A673 (cell line): ENCODE measurements around the gene CD40. TPM values are rescaled to one million over a fixed set of nuclear protein-coding genes. Genes with fewer than 3 reads are reported as not detected.
A peak's percentile ranks its signal among the peaks of the same experiment; 100 is the strongest.

ENCODE experiments used
- BruUV-seq: library from RNA; stranded (reverse); fragments of 400-500 nt; replicated peaks from 2 replicates; lab custom pipeline; 2021; lab: Mats Ljungman, UMichigan
- CTCF ChIA-PET: fragments of 300-600 bp; sonication (Branson Sonifier 250); formaldehyde crosslinking; loops from one replicate; lab custom pipeline; 2022; ENCODE audit warnings: antibody characterized with exemption; lab: Charles Lee
- POLR2A ChIA-PET: fragments of 300-600 bp; sonication (Branson Sonifier 250); formaldehyde crosslinking; loops from one replicate; lab custom pipeline; 2022; ENCODE audit warnings: antibody characterized with exemption; ENCODE audit not compliant: low non-redundant PET; lab: Charles Lee
- DNase-seq: peaks from one replicate; pipeline ENCODE4 v3.0.0-alpha.2; 2015; ENCODE audit warnings: low spot score
- H3K27ac ChIP-seq: fragments of 200-600 bp; sonication (generic); 2 replicates; pipeline ENCODE4 v1.5.1; 2016; ENCODE audit warnings: mixed run types, low read depth, mild to moderate bottlenecking, mixed read lengths, antibody characterized with exemption, low read length; ENCODE audit not compliant: poor library complexity, severe bottlenecking
- H3K27me3 ChIP-seq: fragments of 200-600 bp; sonication (generic); replicated peaks from 2 replicates; pipeline ENCODE4 v1.6.1; 2017; ENCODE audit warnings: mixed run types, low read depth, mild to moderate bottlenecking, mixed read lengths, antibody characterized with exemption, low read length; ENCODE audit not compliant: insufficient read depth, poor library complexity
- H3K36me3 ChIP-seq: fragments of 200-600 bp; sonication (generic); 2 replicates; pipeline ENCODE4 v1.6.1; 2016; ENCODE audit warnings: mixed run types, mild to moderate bottlenecking, mixed read lengths, antibody characterized with exemption, low read length; ENCODE audit not compliant: insufficient read depth, poor library complexity, severe bottlenecking
- H3K4me1 ChIP-seq: fragments of 200-600 bp; sonication (generic); 2 replicates; pipeline ENCODE4 v1.6.1; 2017; ENCODE audit warnings: mixed run types, mild to moderate bottlenecking, mixed read lengths, antibody characterized with exemption, low read length; ENCODE audit not compliant: insufficient read depth, poor library complexity, severe bottlenecking
- H3K4me3 ChIP-seq: fragments of 200-600 bp; sonication (generic); 2 replicates; pipeline ENCODE4 v1.5.1; 2016; ENCODE audit warnings: low read depth, mixed run types, mild to moderate bottlenecking, mixed read lengths, low read length; ENCODE audit not compliant: poor library complexity, severe bottlenecking
- H3K9me3 ChIP-seq: fragments of 200-600 bp; sonication (generic); 2 replicates; pipeline ENCODE4 v1.6.1; 2016; ENCODE audit warnings: mixed run types, low read depth, mild to moderate bottlenecking, mixed read lengths, antibody characterized with exemption, low read length; ENCODE audit not compliant: poor library complexity, severe bottlenecking
- EZH2 ChIP-seq: fragments of 200-600 bp; sonication (generic); IDR thresholded peaks from 2 replicates; pipeline ENCODE4 v1.6.1; 2017; ENCODE audit warnings: borderline replicate concordance, low read depth, mild to moderate bottlenecking, mixed read lengths, antibody characterized with exemption, low read length; ENCODE audit not compliant: poor library complexity, severe bottlenecking
- intact Hi-C: fragments of 100-400 bp; cut with micrococcal nuclease; formaldehyde crosslinking; loops from one replicate; pipeline ENCODE4 v1.10.0; 2022; ENCODE audit not compliant: unreplicated experiment
- total RNA-seq: library from RNA; stranded (reverse); gene quantifications from 2 replicates; pipeline ENCODE4 v1.2.3, GENCODE V29; 2021
- TF ChIP-seq, protein P1 (sequence below): fragments of 300-800, 200-600 bp; sonication (generic); conservative IDR thresholded peaks from 2 replicates; pipeline ENCODE4 v1.5.1; 2017; ENCODE audit warnings: low read depth, mild to moderate bottlenecking, antibody characterized with exemption, low read length, moderate library complexity, mixed read lengths

CD40 gene
- total RNA-seq, 1 experiment from 2014 or later = 16.3 TPM

- Histone ChIP-seq H3K27me3 (no peaks in the 10 kb centered on the region), H3K4me3 (peak overlapping the region; percentile 55), H3K36me3 (peaks cover 9% of the 10 kb centered on the region), H3K9me3 (no peaks in the 10 kb centered on the region), H3K4me1 (peaks cover 9% of the 10 kb centered on the region), H3K27ac (no peak overlapping the region)
- TF ChIP-seq, protein P1, sequence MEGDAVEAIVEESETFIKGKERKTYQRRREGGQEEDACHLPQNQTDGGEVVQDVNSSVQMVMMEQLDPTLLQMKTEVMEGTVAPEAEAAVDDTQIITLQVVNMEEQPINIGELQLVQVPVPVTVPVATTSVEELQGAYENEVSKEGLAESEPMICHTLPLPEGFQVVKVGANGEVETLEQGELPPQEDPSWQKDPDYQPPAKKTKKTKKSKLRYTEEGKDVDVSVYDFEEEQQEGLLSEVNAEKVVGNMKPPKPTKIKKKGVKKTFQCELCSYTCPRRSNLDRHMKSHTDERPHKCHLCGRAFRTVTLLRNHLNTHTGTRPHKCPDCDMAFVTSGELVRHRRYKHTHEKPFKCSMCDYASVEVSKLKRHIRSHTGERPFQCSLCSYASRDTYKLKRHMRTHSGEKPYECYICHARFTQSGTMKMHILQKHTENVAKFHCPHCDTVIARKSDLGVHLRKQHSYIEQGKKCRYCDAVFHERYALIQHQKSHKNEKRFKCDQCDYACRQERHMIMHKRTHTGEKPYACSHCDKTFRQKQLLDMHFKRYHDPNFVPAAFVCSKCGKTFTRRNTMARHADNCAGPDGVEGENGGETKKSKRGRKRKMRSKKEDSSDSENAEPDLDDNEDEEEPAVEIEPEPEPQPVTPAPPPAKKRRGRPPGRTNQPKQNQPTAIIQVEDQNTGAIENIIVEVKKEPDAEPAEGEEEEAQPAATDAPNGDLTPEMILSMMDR = no peak
- TF ChIP-seq EZH2 = no peak
- no peak for DNase-seq
- BruUV-seq = TSS peak; percentile 66
- POLR2A ChIA-PET = no interaction called here
- intact Hi-C loops = loop anchor here (10.0 kb wide), 1 partner anchor 55 kb away; no protein-coding TSS in a partner anchor
- CTCF ChIA-PET = no interaction called here
Measured at GRCh38 chr20:46119547-46119946, 1.4 kb downstream of the CD40 start.

DNA sequence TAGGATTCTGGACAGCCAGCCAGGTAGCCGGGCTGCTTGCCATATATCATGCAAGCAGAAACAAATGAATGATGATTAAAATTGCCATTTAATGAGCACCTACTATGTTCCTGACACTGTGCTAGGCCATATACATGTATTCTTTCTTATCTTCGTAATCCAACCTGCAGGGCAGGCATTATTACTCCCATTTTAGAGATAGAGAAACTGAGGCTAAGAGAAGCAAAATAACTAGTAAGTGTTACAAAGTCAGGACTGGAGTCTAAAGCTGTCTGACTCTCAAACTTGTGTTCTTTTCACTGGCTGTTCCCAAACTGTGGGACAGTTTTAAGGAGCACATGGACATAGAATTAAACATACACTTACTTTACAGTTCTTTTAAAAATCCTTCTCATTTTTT, 2.0 kb downstream of the CD40 start:
- POLR2A ChIA-PET = no interaction called here
- no TSS peak for BruUV-seq
- intact Hi-C loops = no loop called here
- no peak overlapping the region for H3K27ac ChIP-seq
- no peaks in the 10 kb centered on the region for H3K9me3 ChIP-seq
- CTCF ChIA-PET = interaction anchor here (0.6 kb wide), 1 partner anchor 131 kb away, joined by 14 read pairs; no protein-coding TSS in a partner anchor
- no peak for TF ChIP-seq EZH2
- TF ChIP-seq, protein P1 = no peak
- no peak for DNase-seq
- peaks cover 9% of the 10 kb centered on the region for H3K36me3 ChIP-seq
- no peaks in the 10 kb centered on the region for H3K27me3 ChIP-seq
- H3K4me1 ChIP-seq = peaks cover 9% of the 10 kb centered on the region
- no peak overlapping the region for H3K4me3 ChIP-seq

DNA sequence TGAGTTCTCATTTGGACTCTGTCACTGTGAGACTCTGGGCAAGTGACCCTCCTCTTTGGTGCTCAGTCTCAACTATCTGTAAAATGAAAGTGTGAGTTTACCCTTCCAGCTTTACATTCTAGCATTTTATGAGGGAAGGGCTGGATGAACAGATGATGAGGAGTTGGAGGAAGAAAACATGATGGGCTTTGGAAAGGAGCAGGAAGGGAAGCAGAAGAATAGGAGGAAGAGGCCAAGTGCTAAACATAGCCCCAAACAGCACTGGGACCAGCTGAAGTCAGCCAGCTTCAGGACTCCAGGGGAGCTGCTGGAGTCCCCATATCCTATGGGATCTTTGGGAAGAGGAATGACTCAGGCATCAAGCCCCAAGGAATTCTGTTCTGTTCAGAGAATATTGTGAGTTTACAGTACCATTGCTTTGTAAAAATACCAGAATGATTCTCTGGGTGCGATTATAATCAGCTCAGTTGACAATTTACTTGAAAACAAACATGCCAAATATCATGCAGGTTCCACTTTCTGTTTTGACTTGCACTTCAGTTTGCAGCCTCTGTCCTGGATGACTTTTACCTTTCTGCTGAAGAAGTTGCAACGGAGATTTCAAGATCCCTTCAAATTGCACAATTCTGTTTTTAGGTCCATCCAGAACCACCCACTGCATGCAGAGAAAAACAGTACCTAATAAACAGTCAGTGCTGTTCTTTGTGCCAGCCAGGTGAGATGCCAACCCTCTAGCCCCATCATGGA, 3.2 kb downstream of the CD40 start:
- DNase-seq = no peak
- Histone ChIP-seq H3K4me1 (peaks cover 9% of the 10 kb centered on the region), H3K27me3 (no peaks in the 10 kb centered on the region), H3K36me3 (peaks cover 12% of the 10 kb centered on the region), H3K4me3 (no peak overlapping the region), H3K27ac (no peak overlapping the region), H3K9me3 (no peaks in the 10 kb centered on the region)
- POLR2A ChIA-PET = no interaction called here
- TF ChIP-seq, protein P1 = no peak
- no peak for TF ChIP-seq EZH2
- CTCF ChIA-PET = interaction anchor here (0.6 kb wide), 1 partner anchor 186 kb away, joined by 6 read pairs; no protein-coding TSS in a partner anchor
- no TSS peak for BruUV-seq
- intact Hi-C loops = no loop called here
